Measurements from ENCODE around the gene DHRS7B. TPM values are rescaled to one million over a fixed set of nuclear protein-coding genes. Genes with fewer than 3 reads are reported as not detected.

The DHRS7B gene
- total and polyA plus RNA-seq, 2 experiments from 2014 or later: 34.2 to 41.0 TPM

GRCh38 chr17:21171970-21172510 lies 45.3 kb downstream of the DHRS7B start:
- no peaks in the 10 kb centered on the region for H3K36me3 ChIP-seq
- no peak for DNase-seq (ENCODE audit: low read depth in 1 of 2, low spot score in 1 of 2)
- no peak overlapping the region for H3K4me3 ChIP-seq
- H3K27me3 ChIP-seq: no peaks in the 10 kb centered on the region
- peak overlapping the region; percentile 56 for H3K27ac ChIP-seq
- TF ChIP-seq CTCF (IDR thresholded peaks at IDR 0.05; ENCODE audit: low read depth, low read length): no peak
- H3K4me1 ChIP-seq (ENCODE audit: low read depth): peaks cover 40% of the 10 kb centered on the region
- no peaks in the 10 kb centered on the region for H3K9me3 ChIP-seq (ENCODE audit: low read depth)

- no peaks in the 10 kb centered on the region for H3K9me3 ChIP-seq (ENCODE audit: low read depth)
- DNase-seq (ENCODE audit: low read depth in 1 of 2, low spot score in 1 of 2): no peak
- no peak for TF ChIP-seq CTCF (IDR thresholded peaks at IDR 0.05; ENCODE audit: low read depth, low read length)
- H3K27me3 ChIP-seq: no peaks in the 10 kb centered on the region
- H3K4me1 ChIP-seq (ENCODE audit: low read depth): peaks cover 36% of the 10 kb centered on the region
- no peak overlapping the region for H3K4me3 ChIP-seq
- H3K27ac ChIP-seq: peak overlapping the region; percentile 73
- H3K36me3 ChIP-seq: no peaks in the 10 kb centered on the region
Measured at GRCh38 chr17:21172846-21173245, 46.1 kb downstream of the DHRS7B start.

- Histone ChIP-seq H3K9me3 (ENCODE audit: low read depth) (no peaks in the 10 kb centered on the region), H3K27me3 (no peaks in the 10 kb centered on the region), H3K27ac (peak overlapping the region; percentile 73), H3K4me1 (ENCODE audit: low read depth) (peaks cover 36% of the 10 kb centered on the region), H3K36me3 (no peaks in the 10 kb centered on the region), H3K4me3 (no peak overlapping the region)
- no peak for TF ChIP-seq CTCF (IDR thresholded peaks at IDR 0.05; ENCODE audit: low read depth, low read length)
- peak in 1 of 2 donors; percentile 49 for DNase-seq (ENCODE audit: low read depth in 1 of 2, low spot score in 1 of 2)
Measured at GRCh38 chr17:21173543-21173942, 46.8 kb downstream of the DHRS7B start.

GRCh38 chr17:21174186-21174585 lies 47.4 kb downstream of the DHRS7B start:
- Histone ChIP-seq H3K4me3 (no peak overlapping the region), H3K27ac (peak overlapping the region; percentile 73), H3K4me1 (ENCODE audit: low read depth) (peaks cover 31% of the 10 kb centered on the region), H3K9me3 (ENCODE audit: low read depth) (no peaks in the 10 kb centered on the region), H3K36me3 (no peaks in the 10 kb centered on the region), H3K27me3 (no peaks in the 10 kb centered on the region)
- no peak for TF ChIP-seq CTCF (IDR thresholded peaks at IDR 0.05; ENCODE audit: low read depth, low read length)
- no peak for DNase-seq (ENCODE audit: low read depth in 1 of 2, low spot score in 1 of 2)

- Histone ChIP-seq H3K9me3 (ENCODE audit: low read depth) (no peaks in the 10 kb centered on the region), H3K27ac (peak overlapping the region; percentile 73)
- peak in 1 of 2 donors; percentile 35 for DNase-seq (ENCODE audit: low read depth in 1 of 2, low spot score in 1 of 2)
Measured at GRCh38 chr17:21174713-21175112, 47.9 kb downstream of the DHRS7B start.

More at GRCh38 chr17:21174713-21175112, 47.9 kb downstream of the DHRS7B start:
- Histone ChIP-seq H3K4me3 (no peak overlapping the region), H3K27me3 (no peaks in the 10 kb centered on the region), H3K4me1 (ENCODE audit: low read depth) (peaks cover 25% of the 10 kb centered on the region), H3K36me3 (no peaks in the 10 kb centered on the region)
- no peak for TF ChIP-seq CTCF (IDR thresholded peaks at IDR 0.05; ENCODE audit: low read depth, low read length)
